ENCODE data around the gene RAD51B.

- TF ChIP-seq, protein P1, sequence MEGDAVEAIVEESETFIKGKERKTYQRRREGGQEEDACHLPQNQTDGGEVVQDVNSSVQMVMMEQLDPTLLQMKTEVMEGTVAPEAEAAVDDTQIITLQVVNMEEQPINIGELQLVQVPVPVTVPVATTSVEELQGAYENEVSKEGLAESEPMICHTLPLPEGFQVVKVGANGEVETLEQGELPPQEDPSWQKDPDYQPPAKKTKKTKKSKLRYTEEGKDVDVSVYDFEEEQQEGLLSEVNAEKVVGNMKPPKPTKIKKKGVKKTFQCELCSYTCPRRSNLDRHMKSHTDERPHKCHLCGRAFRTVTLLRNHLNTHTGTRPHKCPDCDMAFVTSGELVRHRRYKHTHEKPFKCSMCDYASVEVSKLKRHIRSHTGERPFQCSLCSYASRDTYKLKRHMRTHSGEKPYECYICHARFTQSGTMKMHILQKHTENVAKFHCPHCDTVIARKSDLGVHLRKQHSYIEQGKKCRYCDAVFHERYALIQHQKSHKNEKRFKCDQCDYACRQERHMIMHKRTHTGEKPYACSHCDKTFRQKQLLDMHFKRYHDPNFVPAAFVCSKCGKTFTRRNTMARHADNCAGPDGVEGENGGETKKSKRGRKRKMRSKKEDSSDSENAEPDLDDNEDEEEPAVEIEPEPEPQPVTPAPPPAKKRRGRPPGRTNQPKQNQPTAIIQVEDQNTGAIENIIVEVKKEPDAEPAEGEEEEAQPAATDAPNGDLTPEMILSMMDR (conservative IDR thresholded peaks at IDR 0.05 in 1 of 2, IDR thresholded peaks at IDR 0.05 in 1 of 2; ENCODE audit: low read depth in 1 of 2, low read length in 2 of 2) = no peak
- no peak for TF ChIP-seq EZH2 (IDR thresholded peaks at IDR 0.05; ENCODE audit: low read length, missing control alignments)
Observed at GRCh38 chr14:68444449-68445168, 625.0 kb downstream of the RAD51B start.
